Measurements from ENCODE around the gene KRT83.

- no peak for TF ChIP-seq EZH2phosphoT487 (IDR thresholded peaks at IDR 0.05; ENCODE audit: borderline replicate concordance)
- no peak; the same call in 1 of the 2 replicates for TF ChIP-seq CTCF (conservative IDR thresholded peaks at IDR 0.05; ENCODE audit: low read length)
Observed at GRCh38 chr12:52344111-52344510, 22.9 kb upstream of the KRT83 start.

All from Loucy (cell line).